ENCODE measurements around the gene FAAP20. TPM values are rescaled to one million over a fixed set of nuclear protein-coding genes. Genes with fewer than 3 reads are reported as not detected.

The FAAP20 gene
- polyA plus RNA-seq, 1 donor from 2014 or later = 45.3 TPM

- Histone ChIP-seq H3K9me2 (ENCODE audit: insufficient read depth, low read length) (no peaks in the 10 kb centered on the region), H3K27me3 (ENCODE audit: insufficient read depth, low read depth, low read length) (no peaks in the 10 kb centered on the region), H3K36me3 (ENCODE audit: insufficient read depth, low read length) (no peaks in the 10 kb centered on the region), H3K27ac (ENCODE audit: low read length) (no peak overlapping the region), H3F3A (ENCODE audit: insufficient read depth, low read length, poor library complexity, severe bottlenecking) (no peaks in the 10 kb centered on the region), H2AFZ (ENCODE audit: low read depth, low read length) (no peak overlapping the region), H3K9me3 (ENCODE audit: low read length) (no peaks in the 10 kb centered on the region), H4K20me1 (ENCODE audit: insufficient read depth) (no peaks in the 10 kb centered on the region), H3K4me2 (ENCODE audit: low read length) (no peak overlapping the region), H3K4me3 (ENCODE audit: low read length) (no peak overlapping the region), H3K79me2 (replicated peaks; ENCODE audit: insufficient read depth, low read length) (no peaks in the 10 kb centered on the region), H3K9ac (ENCODE audit: low read length) (no peak overlapping the region)
- no peak for TF ChIP-seq EZH2 (IDR thresholded peaks at IDR 0.05; ENCODE audit: borderline replicate concordance, insufficient read depth, low read length, poor library complexity, severe bottlenecking)
- no peak for TF ChIP-seq POLR2AphosphoS5 (IDR thresholded peaks at IDR 0.05)
- TF ChIP-seq RAD21 (conservative IDR thresholded peaks at IDR 0.05) = no peak
- no peak for TF ChIP-seq REST (IDR thresholded peaks at IDR 0.05; ENCODE audit: borderline replicate concordance)
- TF ChIP-seq CTCF (IDR thresholded peaks at IDR 0.05; ENCODE audit: poor library complexity, severe bottlenecking) = no peak
- TF ChIP-seq EP300 (conservative IDR thresholded peaks at IDR 0.05; ENCODE audit: poor library complexity, severe bottlenecking) = no peak
- TF ChIP-seq TAF1 (IDR thresholded peaks at IDR 0.05; ENCODE audit: low read depth) = no peak
- no peak for TF ChIP-seq MXI1 (conservative IDR thresholded peaks at IDR 0.05; ENCODE audit: poor library complexity, severe bottlenecking)
- TF ChIP-seq SMC3 (conservative IDR thresholded peaks at IDR 0.05; ENCODE audit: poor library complexity) = no peak
Observed at GRCh38 chr1:2206813-2207487, 12.4 kb upstream of the FAAP20 start.

DNA sequence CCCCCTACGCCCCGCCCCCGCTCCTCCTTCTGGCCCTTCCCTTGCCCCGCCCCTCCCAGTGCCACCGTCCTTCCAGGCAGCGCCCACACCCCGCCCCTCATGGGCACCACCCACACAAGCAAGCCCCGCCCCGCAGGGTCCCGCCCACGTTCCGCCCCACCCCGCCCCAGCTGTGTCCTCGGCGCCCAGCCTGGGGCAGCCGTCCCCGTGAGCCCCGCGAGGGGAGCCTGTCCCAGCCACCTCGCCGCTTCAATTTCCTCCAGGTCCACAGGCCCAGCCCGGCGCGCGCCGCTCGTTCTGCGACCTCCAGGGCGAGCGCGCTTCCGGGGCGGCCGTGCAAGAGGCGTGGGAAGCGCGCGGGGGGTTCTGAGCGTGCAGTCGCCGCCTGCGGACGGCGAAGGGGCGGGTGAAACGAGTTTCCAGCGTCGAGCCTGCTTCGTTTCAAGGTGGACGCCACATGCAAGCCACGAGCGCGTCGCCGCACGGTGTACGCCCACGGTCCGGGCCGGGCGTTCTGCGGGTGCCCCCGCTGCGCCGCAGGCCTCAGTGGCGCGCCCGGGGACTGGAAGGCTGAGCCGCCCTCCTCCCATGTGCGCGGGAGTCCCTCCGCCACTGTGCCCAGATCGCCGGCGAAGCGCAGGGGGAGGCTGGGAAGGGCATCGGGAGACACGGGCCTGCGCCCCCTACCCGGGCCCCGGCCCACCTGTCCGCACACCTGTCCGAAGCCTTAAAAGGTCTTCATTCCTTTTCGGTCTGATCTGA lies 10.8 kb upstream of the FAAP20 start:
- Histone ChIP-seq H3F3A (ENCODE audit: insufficient read depth, low read length, poor library complexity, severe bottlenecking) (no peaks in the 10 kb centered on the region), H4K20me1 (ENCODE audit: insufficient read depth) (no peaks in the 10 kb centered on the region), H3K36me3 (ENCODE audit: insufficient read depth, low read length) (no peaks in the 10 kb centered on the region), H3K79me2 (replicated peaks; ENCODE audit: insufficient read depth, low read length) (no peaks in the 10 kb centered on the region), H3K4me2 (ENCODE audit: low read length) (no peak overlapping the region), H3K27ac (ENCODE audit: low read length) (no peak overlapping the region), H3K9me2 (ENCODE audit: insufficient read depth, low read length) (no peaks in the 10 kb centered on the region), H3K9ac (ENCODE audit: low read length) (no peak overlapping the region), H3K9me3 (ENCODE audit: low read length) (no peaks in the 10 kb centered on the region), H3K27me3 (ENCODE audit: insufficient read depth, low read depth, low read length) (no peaks in the 10 kb centered on the region), H2AFZ (ENCODE audit: low read depth, low read length) (no peak overlapping the region), H3K4me3 (ENCODE audit: low read length) (peak overlapping the region; percentile 48)
- TF ChIP-seq CTCF (IDR thresholded peaks at IDR 0.05; ENCODE audit: poor library complexity, severe bottlenecking) (no peak), EZH2 (IDR thresholded peaks at IDR 0.05; ENCODE audit: borderline replicate concordance, insufficient read depth, low read length, poor library complexity, severe bottlenecking) (no peak), REST (IDR thresholded peaks at IDR 0.05; ENCODE audit: borderline replicate concordance) (no peak), EP300 (conservative IDR thresholded peaks at IDR 0.05; ENCODE audit: poor library complexity, severe bottlenecking) (no peak), SMC3 (conservative IDR thresholded peaks at IDR 0.05; ENCODE audit: poor library complexity) (no peak), MXI1 (conservative IDR thresholded peaks at IDR 0.05; ENCODE audit: poor library complexity, severe bottlenecking) (no peak), POLR2AphosphoS5 (IDR thresholded peaks at IDR 0.05) (no peak)
